Activated naive CD4-positive, alpha-beta T cell treated with Interleukin-2 at 50 U/mL for 16 hours (primary cell): ENCODE data around the gene TTYH2.
A peak's percentile ranks its signal among the peaks of the same experiment; 100 is the strongest.

ENCODE experiments used
- DNase-seq: peaks from one replicate; pipeline ENCODE4 v3.0.0-alpha.2; 2020

TTYH2 gene

GRCh38 chr17:74196541-74197317 is 16.6 kb upstream of the TTYH2 start:
- DNase-seq, result no peak

GRCh38 chr17:74197801-74198200 is 15.6 kb upstream of the TTYH2 start:
- no peak for DNase-seq

GRCh38 chr17:74198694-74199093 is 14.7 kb upstream of the TTYH2 start:
- DNase-seq, result no peak

GRCh38 chr17:74199306-74200092 is 13.9 kb upstream of the TTYH2 start:
- peak; percentile 72 for DNase-seq

- DNase-seq, result no peak
These were observed 13.3 kb upstream of the TTYH2 start for GRCh38 chr17:74200112-74200511.

- DNase-seq, result no peak
These were observed 12.1 kb upstream of the TTYH2 start for GRCh38 chr17:74201250-74201649.

GRCh38 chr17:74201948-74202347 is 11.4 kb upstream of the TTYH2 start:
- no peak for DNase-seq

GRCh38 chr17:74202938-74203337 is 10.4 kb upstream of the TTYH2 start:
- DNase-seq, result no peak

- DNase-seq, result peak; percentile 97
These were observed 9.7 kb upstream of the TTYH2 start, which contains the start of gene RPL38 for GRCh38 chr17:74203439-74204240. TSS of gene RPL38 (plus strand) at chr17:74203678. CDS start at chr17:74203956, 278 bp downstream.

GRCh38 chr17:74204474-74204873 is 8.9 kb upstream of the TTYH2 start:
- DNase-seq, result no peak

- no peak for DNase-seq
These were observed 8.1 kb upstream of the TTYH2 start for GRCh38 chr17:74205274-74205673.

GRCh38 chr17:74206332-74206818 is 7.0 kb upstream of the TTYH2 start:
- no peak for DNase-seq

GRCh38 chr17:74210191-74211140 is 2.9 kb upstream of the TTYH2 start:
- peak; percentile 86 for DNase-seq

- peak; percentile 14 for DNase-seq
These were observed 2.0 kb upstream of the TTYH2 start for GRCh38 chr17:74211141-74211911.

- DNase-seq, result peak; percentile 12
These were observed 1.5 kb upstream of the TTYH2 start for GRCh38 chr17:74211912-74212208.

- DNase-seq, result peak; percentile 43
These were observed 1.0 kb upstream of the TTYH2 start for GRCh38 chr17:74212209-74212912.

GRCh38 chr17:74213861-74214391 is 555 bp downstream of the TTYH2 start:
- peak; percentile 9 for DNase-seq

- no peak for DNase-seq
These were observed 1.3 kb downstream of the TTYH2 start for GRCh38 chr17:74214484-74215341.

- no peak for DNase-seq
These were observed 2.0 kb downstream of the TTYH2 start for GRCh38 chr17:74215342-74215727.
